Gastrocnemius medialis (tissue), 4 donors: ENCODE measurements around the gene CRLF3. TPM values are rescaled to one million over a fixed set of nuclear protein-coding genes. Genes with fewer than 3 reads are reported as not detected.

Experiments used
- ATAC-seq, 2 donors: fragments of 150-250 bp; one replicate each; pipeline ENCODE4 v1.9.1; 2016
- DNase-seq, 2 donors: peaks; one replicate each; pipeline ENCODE4 v3.0.0-alpha.2; 2019
- H3K27ac ChIP-seq, 4 donors: fragments of 200-600 bp; sonication (generic); 1 replicate in 1 of 4; 2 replicates in 3 of 4; pipeline ENCODE4 v1.5.1; 2016 to 2018; ENCODE audit warnings: mild to moderate bottlenecking in 2 of 4, moderate library complexity in 1 of 4
- H3K27me3 ChIP-seq, 3 donors: fragments of 200-600 bp; sonication (generic) in 2 of 3; 1 replicate in 1 of 3; 2 replicates in 2 of 3; pipeline versions ENCODE4 v1.5.1 to v1.6.0; 2016 to 2019; ENCODE audit warnings: mild to moderate bottlenecking in 1 of 3, moderate library complexity in 1 of 3
- H3K36me3 ChIP-seq, 2 donors: fragments of 200-600 bp; sonication (generic) in 1 of 2; one replicate each; pipeline ENCODE4 v1.5.1; 2017 to 2018
- H3K4me1 ChIP-seq, 2 donors: fragments of 200-600 bp; sonication (generic) in 1 of 2; one replicate each; pipeline ENCODE4 v1.5.1; 2016 to 2017; ENCODE audit warnings: mild to moderate bottlenecking in 2 of 2
- H3K4me3 ChIP-seq, 4 donors: fragments of 200-600 bp; sonication (generic) in 3 of 4; 1 replicate in 1 of 4; 2 replicates in 3 of 4; pipeline ENCODE4 v1.5.1; 2016 to 2019; ENCODE audit warnings: mild to moderate bottlenecking in 2 of 4
- H3K9me3 ChIP-seq, 3 donors: fragments of 200-600 bp; sonication (generic) in 2 of 3; 1 replicate in 1 of 3; 2 replicates in 2 of 3; pipeline ENCODE4 v1.5.1; 2016 to 2019
- POLR2A ChIP-seq, 2 donors: fragments of 450-650 bp; IDR thresholded peaks; one replicate each; pipeline ENCODE4 v1.6.1; 2017; ENCODE audit warnings: antibody characterized with exemption in 2 of 2, mild to moderate bottlenecking in 2 of 2, moderate library complexity in 2 of 2
- in situ Hi-C, 4 donors: fragments of 200-750 bp; cut with MboI; loops; one replicate each; pipeline versions ENCODE4 v1.15.0 to v1.8.0; 2017; ENCODE audit warnings: low sequenced_read_pairs in 4 of 4
- intact Hi-C: fragments of 100-400 bp; cut with DNase I; formaldehyde crosslinking; loops from one replicate; pipeline ENCODE4 v1.15.1; 2023; ENCODE audit warnings: low total_unique reads
- total RNA-seq, 4 donors: library from RNA; depleted of rRNA; stranded (reverse); fragments of >200 nt; gene quantifications; one replicate each; pipeline versions ENCODE4 v1.1.0 to v1.2.3, GENCODE V29; 2016
- TF ChIP-seq, protein P1 (sequence below), 5 experiments: fragments of 450-650 bp in 3 of 5; fragments of 200-600 bp in 2 of 5; sonication (generic) in 2 of 5; IDR thresholded peaks in 4 of 5; conservative IDR thresholded peaks in 1 of 5; 1 replicate in 4 of 5; 2 replicates in 1 of 5; pipeline ENCODE4 v1.5.1; 2016 to 2019; ENCODE audit warnings: antibody characterized with exemption in 5 of 5, mild to moderate bottlenecking in 3 of 5, moderate library complexity in 3 of 5

CRLF3 gene, protein sequence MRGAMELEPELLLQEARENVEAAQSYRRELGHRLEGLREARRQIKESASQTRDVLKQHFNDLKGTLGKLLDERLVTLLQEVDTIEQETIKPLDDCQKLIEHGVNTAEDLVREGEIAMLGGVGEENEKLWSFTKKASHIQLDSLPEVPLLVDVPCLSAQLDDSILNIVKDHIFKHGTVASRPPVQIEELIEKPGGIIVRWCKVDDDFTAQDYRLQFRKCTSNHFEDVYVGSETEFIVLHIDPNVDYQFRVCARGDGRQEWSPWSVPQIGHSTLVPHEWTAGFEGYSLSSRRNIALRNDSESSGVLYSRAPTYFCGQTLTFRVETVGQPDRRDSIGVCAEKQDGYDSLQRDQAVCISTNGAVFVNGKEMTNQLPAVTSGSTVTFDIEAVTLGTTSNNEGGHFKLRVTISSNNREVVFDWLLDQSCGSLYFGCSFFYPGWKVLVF
- 1 to 10 TPM; 3.5 to 6.4 (median 5.0) TPM for total RNA-seq

DNA sequence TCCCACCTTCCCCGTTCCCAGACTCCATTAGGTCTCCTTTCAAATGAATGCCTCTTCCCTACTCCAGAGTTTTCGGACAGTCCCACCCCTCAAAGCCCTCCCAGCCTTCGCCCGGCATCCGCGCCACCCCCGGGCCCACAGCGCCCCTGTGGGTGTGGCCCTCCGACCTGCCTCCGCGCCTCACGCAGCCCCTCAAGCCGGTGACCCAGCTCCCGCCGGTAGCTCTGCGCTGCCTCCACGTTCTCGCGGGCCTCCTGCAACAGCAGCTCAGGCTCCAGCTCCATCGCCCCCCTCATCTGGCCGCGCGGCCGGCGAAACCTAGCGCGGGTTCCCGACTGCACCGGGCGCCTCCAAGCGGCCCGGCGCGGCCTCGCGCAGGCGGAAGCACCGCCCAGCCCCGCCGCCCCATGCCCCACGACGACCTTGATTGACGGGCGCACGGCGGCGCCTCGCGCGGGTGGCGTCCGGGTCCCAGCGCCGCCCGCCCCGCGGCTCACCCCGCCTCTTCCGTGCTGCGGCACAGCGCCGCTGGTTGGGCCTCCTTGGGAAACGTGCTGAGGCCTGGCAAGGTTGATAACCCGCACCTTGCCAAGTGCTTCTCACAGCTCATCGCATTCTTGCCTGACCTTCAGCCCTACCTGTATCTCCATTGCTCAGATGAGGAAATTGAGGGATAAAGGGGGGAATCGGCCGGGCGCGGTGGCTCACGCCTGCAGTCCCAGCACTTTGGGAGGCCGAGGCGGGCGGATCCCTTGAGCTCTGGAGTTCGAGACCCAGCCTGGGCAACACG lies at the start of gene CRLF3:
TSS of gene CRLF3 (minus strand) at position 337 of the 790 bp plus-strand sequence. CDS start at position 296, 41 bp downstream.
- H3K27me3 ChIP-seq, result no peaks in the 10 kb centered on the region
- no peaks in the 10 kb centered on the region for H3K36me3 ChIP-seq
- DNase-seq (peak; percentile 73 to 86), ATAC-seq (peak; percentile 88 to 91)
- H3K27ac ChIP-seq, result peak within 1 kb of the TSS; percentile 75 to 85 (median 81)
- peak within 1 kb of the TSS; percentile 94 to 98 (median 94) for H3K4me3 ChIP-seq
- in situ Hi-C loops (no loop called here), intact Hi-C loops (loop anchor here (5.0 to 10.0 kb wide), 2 partner anchors 92 to 270 kb away; partner anchors contain the start of gene NF1)
- TF ChIP-seq, protein P1, sequence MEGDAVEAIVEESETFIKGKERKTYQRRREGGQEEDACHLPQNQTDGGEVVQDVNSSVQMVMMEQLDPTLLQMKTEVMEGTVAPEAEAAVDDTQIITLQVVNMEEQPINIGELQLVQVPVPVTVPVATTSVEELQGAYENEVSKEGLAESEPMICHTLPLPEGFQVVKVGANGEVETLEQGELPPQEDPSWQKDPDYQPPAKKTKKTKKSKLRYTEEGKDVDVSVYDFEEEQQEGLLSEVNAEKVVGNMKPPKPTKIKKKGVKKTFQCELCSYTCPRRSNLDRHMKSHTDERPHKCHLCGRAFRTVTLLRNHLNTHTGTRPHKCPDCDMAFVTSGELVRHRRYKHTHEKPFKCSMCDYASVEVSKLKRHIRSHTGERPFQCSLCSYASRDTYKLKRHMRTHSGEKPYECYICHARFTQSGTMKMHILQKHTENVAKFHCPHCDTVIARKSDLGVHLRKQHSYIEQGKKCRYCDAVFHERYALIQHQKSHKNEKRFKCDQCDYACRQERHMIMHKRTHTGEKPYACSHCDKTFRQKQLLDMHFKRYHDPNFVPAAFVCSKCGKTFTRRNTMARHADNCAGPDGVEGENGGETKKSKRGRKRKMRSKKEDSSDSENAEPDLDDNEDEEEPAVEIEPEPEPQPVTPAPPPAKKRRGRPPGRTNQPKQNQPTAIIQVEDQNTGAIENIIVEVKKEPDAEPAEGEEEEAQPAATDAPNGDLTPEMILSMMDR (IDR thresholded peaks at IDR 0.05 in 4 of 5, conservative IDR thresholded peaks at IDR 0.05 in 1 of 5), result peak; percentile 33 to 78 (median 55)
- TF ChIP-seq POLR2A (IDR thresholded peaks at IDR 0.05), result peak; percentile 60 to 74
- peaks cover 23 to 26% of the 10 kb centered on the region in 2 donors for H3K4me1 ChIP-seq
- H3K9me3 ChIP-seq, result no peaks in the 10 kb centered on the region

DNA sequence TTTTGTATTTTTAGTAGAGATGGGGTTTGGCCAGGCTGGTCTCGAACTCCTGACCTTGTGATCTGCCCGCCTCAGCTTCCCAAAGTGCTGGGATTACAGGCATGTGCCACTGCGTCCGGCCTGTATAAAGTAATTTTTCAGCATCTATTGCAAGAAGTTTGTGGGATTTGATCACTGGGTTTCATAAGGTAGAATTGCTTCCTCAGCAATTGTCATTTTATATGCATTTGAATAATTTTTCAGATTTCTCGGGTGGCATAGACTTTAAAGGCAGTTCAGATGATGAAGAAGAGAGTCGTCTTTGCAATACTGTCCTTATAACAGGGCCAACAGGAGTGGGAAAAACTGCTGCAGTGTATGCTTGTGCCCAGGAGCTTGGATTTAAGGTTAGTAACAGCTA lies 44.5 kb upstream of the CRLF3 start:
- H3K4me3 ChIP-seq, result no peak overlapping the region
- peaks cover 0 to 5% of the 10 kb centered on the region in 2 donors for H3K4me1 ChIP-seq
- H3K9me3 ChIP-seq, result no peaks in the 10 kb centered on the region
- in situ Hi-C loops, result no loop called here
- H3K27me3 ChIP-seq, result no peaks in the 10 kb centered on the region
- intact Hi-C loops, result no loop called here
- DNase-seq (no peak), ATAC-seq (no peak)
- H3K27ac ChIP-seq, result no peak overlapping the region
- H3K36me3 ChIP-seq, result no peaks in the 10 kb centered on the region
- TF ChIP-seq, protein P1 (IDR thresholded peaks at IDR 0.05 in 4 of 5, conservative IDR thresholded peaks at IDR 0.05 in 1 of 5), result no peak
- no peak for TF ChIP-seq POLR2A (IDR thresholded peaks at IDR 0.05)

DNA sequence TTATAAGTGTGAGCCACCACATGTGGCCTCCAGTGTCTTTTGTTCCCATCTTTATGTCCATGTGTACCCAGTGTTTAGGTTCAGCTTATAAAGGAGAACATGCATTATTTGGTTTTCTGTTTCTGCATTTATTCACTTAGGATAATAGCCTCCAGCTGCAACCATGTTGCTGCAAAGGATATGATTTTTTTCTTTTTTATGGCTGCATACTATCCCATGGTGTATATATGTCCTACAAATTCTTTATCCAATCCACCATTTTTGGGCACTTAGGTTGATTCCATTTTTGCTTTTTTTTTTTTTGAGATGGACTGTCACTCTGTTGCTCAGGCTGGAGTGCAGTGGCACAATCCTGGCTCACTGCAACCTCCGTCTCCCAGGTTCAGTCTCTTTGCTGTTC lies 40.1 kb upstream of the CRLF3 start:
- no peak for ATAC-seq
- H3K4me3 ChIP-seq, result no peak overlapping the region
- no peak overlapping the region for H3K27ac ChIP-seq
- DNase-seq, result no peak
- no peaks in the 10 kb centered on the region for H3K9me3 ChIP-seq
- in situ Hi-C loops, result no loop called here
- TF ChIP-seq, protein P1 (IDR thresholded peaks at IDR 0.05 in 4 of 5, conservative IDR thresholded peaks at IDR 0.05 in 1 of 5), result no peak
- no peak for TF ChIP-seq POLR2A (IDR thresholded peaks at IDR 0.05)
- H3K4me1 ChIP-seq, result no peaks in the 10 kb centered on the region
- no peaks in the 10 kb centered on the region for H3K27me3 ChIP-seq
- no peaks in the 10 kb centered on the region for H3K36me3 ChIP-seq
- intact Hi-C loops, result no loop called here

DNA sequence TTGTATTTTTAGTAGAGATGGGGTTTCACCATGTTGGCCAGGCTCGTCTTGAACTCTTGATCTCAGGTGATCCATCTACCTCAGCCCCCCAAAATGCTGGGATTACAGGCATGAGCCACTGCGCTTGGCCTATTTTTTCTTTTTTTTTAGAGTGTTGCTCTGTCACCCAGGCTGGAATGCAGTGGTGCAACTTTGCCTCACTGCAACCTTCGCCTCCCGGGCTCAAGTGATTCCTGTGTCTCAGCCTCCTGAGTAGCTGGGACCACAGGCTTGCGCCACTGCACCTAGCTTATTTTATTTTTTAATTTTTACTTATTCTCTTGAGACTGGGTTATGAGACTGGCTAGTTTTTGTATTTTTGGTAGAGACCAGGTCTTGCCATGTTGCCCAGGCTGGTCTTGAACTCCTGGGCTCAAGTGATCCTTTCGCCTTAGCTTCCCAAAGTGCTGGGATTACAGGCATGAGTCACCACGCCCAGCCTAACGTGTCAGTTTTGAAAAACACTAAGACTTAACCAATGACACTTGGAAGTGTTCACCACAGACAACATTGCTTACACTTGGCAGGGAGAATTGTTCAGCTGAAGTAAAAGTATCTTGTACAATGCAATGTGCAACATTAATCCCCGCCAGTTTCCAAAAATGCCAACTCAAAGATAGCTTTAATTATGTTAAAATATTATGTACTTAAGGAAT lies 34.2 kb upstream of the CRLF3 start:
- no peak for TF ChIP-seq POLR2A (IDR thresholded peaks at IDR 0.05)
- TF ChIP-seq, protein P1 (IDR thresholded peaks at IDR 0.05 in 4 of 5, conservative IDR thresholded peaks at IDR 0.05 in 1 of 5), result no peak
- Histone ChIP-seq H3K27me3 (no peaks in the 10 kb centered on the region), H3K36me3 (no peaks in the 10 kb centered on the region), H3K9me3 (no peaks in the 10 kb centered on the region), H3K4me1 (no peaks in the 10 kb centered on the region), H3K4me3 (no peak overlapping the region), H3K27ac (no peak overlapping the region)
- in situ Hi-C loops (no loop called here), intact Hi-C loops (no loop called here)
- ATAC-seq, result no peak
- no peak for DNase-seq
